Smooth muscle cell (in vitro differentiated cells): Measurements from ENCODE around the gene ZNF638. TPM values are rescaled to one million over a fixed set of nuclear protein-coding genes. Genes with fewer than 3 reads are reported as not detected.
A peak's percentile ranks its signal among the peaks of the same experiment; 100 is the strongest.

ENCODE experiments used
- DNase-seq: peaks from one replicate; lab custom pipeline; 2025; ENCODE audit not compliant: unreplicated experiment; lab: John Stamatoyannopoulos, UW
- H2AFZ ChIP-seq: fragments of 200-600 bp; sonication (generic); 2 replicates; pipeline ENCODE4 v1.6.0; 2016; ENCODE audit warnings: antibody characterized with exemption, low read depth, mild to moderate bottlenecking
- H3F3A ChIP-seq: fragments of 200-600 bp; sonication (generic); 2 replicates; pipeline ENCODE4 v1.6.0; 2017; ENCODE audit warnings: antibody characterized with exemption, low read depth
- H3K27ac ChIP-seq: fragments of 200-600 bp; sonication (generic); 2 replicates; pipeline ENCODE4 v1.5.1; 2016; ENCODE audit warnings: low read depth, mild to moderate bottlenecking
- H3K27me3 ChIP-seq: fragments of 200-600 bp; sonication (generic); 2 replicates; pipeline ENCODE4 v1.6.1; 2016; ENCODE audit warnings: low read depth, mild to moderate bottlenecking
- H3K36me3 ChIP-seq: fragments of 200-600 bp; sonication (generic); 2 replicates; pipeline ENCODE4 v1.5.1; 2016; ENCODE audit warnings: low read depth
- H3K4me1 ChIP-seq: fragments of 200-600 bp; sonication (generic); 2 replicates; pipeline ENCODE4 v1.5.1; 2016; ENCODE audit warnings: low read depth
- H3K4me2 ChIP-seq: fragments of 200-600 bp; sonication (generic); 2 replicates; pipeline ENCODE4 v1.6.0; 2016; ENCODE audit warnings: mild to moderate bottlenecking
- H3K4me3 ChIP-seq: fragments of 200-600 bp; sonication (generic); 2 replicates; pipeline ENCODE4 v1.5.1; 2016; ENCODE audit warnings: mild to moderate bottlenecking
- H3K79me2 ChIP-seq: fragments of 200-600 bp; sonication (generic); 2 replicates; pipeline ENCODE4 v1.6.0; 2016; ENCODE audit warnings: low read depth, mild to moderate bottlenecking
- H3K9ac ChIP-seq: fragments of 200-600 bp; sonication (generic); 2 replicates; pipeline ENCODE4 v1.6.0; 2016; ENCODE audit warnings: low read depth
- H3K9me3 ChIP-seq: fragments of 200-600 bp; sonication (generic); replicated peaks from 2 replicates; pipeline ENCODE4 v1.5.1; 2016; ENCODE audit warnings: low read depth
- H4K20me1 ChIP-seq: fragments of 200-600 bp; sonication (generic); 2 replicates; pipeline ENCODE4 v1.6.0; 2016; ENCODE audit warnings: low read depth
- WGBS: methylation state at CpG from one replicate; pipeline ENCODE4 v1.1.7; 2016; ENCODE audit warnings: low lambda C conversion rate; 5-methylcytosine and 5-hydroxymethylcytosine counted together
- polyA plus RNA-seq: library from polyadenylated mRNA; unstranded; fragments of >200 nt; fragmentation: Nextera tagmentation; extraction: Ambion mirVana; gene quantifications from 2 replicates; pipeline ENCODE4 v1.2.1, GENCODE V29; 2016
- total RNA-seq: library from RNA; depleted of rRNA; stranded (reverse); fragments of >200 nt; gene quantifications from 2 replicates; pipeline ENCODE4 v1.2.3, GENCODE V29; 2014
- TF ChIP-seq, protein P1 (sequence below): fragments of 200-600 bp; sonication (generic); IDR thresholded peaks from 2 replicates; pipeline ENCODE4 v1.5.1; 2017; ENCODE audit warnings: borderline replicate concordance, mild to moderate bottlenecking, antibody characterized with exemption; ENCODE audit not compliant: insufficient read depth, poor library complexity, severe bottlenecking

The ZNF638 gene
- total and polyA plus RNA-seq, 2 experiments from 2014 or later = 44.8 to 159 TPM

DNA sequence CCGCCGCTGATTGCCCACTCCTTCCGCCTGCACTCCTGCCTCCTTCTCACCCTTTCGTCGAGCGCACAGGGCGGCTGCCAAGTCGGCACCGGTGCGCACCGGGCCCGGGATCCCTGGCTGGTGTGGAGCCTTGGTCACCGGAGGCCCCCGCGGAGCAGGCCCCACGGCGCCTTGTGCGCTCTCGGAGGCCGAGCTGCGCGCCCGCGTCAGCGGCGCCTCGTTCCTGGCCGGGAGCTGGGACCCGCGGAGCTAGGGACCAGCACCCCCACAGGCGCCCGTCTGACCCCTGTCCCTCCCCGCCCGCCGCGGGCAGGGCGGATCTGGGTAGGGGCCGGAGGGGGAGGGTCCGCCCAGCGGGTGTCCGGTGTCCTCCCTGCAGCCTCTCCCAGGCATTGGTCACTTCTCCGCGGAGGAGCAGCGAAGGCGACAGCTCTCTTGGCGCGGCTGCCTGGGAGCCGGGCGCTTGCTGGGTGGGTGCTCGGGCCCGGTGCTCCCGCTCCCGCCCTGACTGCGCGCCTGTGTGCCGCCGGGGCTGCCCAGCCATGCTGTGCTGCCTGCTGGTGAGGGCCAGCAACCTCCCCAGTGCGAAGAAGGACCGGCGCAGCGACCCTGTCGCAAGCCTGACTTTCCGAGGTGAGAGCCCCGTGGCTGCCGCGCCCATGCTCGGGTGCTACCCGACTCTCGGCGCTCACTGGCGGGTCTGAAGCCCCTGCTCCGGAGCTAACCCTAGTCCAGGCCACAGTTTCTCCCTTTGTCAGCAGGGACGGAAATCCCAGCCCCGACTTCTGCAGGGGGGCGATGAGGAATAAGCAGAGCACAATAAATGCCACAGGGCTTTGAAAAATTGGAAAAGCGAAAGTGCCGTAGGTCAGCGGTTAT is 135.0 kb downstream of the ZNF638 start:
- H3K4me2 ChIP-seq = peak overlapping the region; percentile 99
- no peaks in the 10 kb centered on the region for H3K79me2 ChIP-seq
- no peak overlapping the region for H3K9ac ChIP-seq
- no peak overlapping the region for H3K27ac ChIP-seq
- WGBS = 1% methylated on average over 64 of the region's 78 CpGs
- H3K27me3 ChIP-seq = peaks cover 67% of the 10 kb centered on the region
- TF ChIP-seq, protein P1, sequence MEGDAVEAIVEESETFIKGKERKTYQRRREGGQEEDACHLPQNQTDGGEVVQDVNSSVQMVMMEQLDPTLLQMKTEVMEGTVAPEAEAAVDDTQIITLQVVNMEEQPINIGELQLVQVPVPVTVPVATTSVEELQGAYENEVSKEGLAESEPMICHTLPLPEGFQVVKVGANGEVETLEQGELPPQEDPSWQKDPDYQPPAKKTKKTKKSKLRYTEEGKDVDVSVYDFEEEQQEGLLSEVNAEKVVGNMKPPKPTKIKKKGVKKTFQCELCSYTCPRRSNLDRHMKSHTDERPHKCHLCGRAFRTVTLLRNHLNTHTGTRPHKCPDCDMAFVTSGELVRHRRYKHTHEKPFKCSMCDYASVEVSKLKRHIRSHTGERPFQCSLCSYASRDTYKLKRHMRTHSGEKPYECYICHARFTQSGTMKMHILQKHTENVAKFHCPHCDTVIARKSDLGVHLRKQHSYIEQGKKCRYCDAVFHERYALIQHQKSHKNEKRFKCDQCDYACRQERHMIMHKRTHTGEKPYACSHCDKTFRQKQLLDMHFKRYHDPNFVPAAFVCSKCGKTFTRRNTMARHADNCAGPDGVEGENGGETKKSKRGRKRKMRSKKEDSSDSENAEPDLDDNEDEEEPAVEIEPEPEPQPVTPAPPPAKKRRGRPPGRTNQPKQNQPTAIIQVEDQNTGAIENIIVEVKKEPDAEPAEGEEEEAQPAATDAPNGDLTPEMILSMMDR = no peak
- no peak for DNase-seq
- no peaks in the 10 kb centered on the region for H3F3A ChIP-seq
- peak overlapping the region; percentile 76 for H3K4me3 ChIP-seq
- no peaks in the 10 kb centered on the region for H3K9me3 ChIP-seq
- H4K20me1 ChIP-seq = no peaks in the 10 kb centered on the region
- H3K36me3 ChIP-seq = no peaks in the 10 kb centered on the region
- H3K4me1 ChIP-seq = peaks cover 7% of the 10 kb centered on the region
- peak overlapping the region; percentile 86 for H2AFZ ChIP-seq

DNA sequence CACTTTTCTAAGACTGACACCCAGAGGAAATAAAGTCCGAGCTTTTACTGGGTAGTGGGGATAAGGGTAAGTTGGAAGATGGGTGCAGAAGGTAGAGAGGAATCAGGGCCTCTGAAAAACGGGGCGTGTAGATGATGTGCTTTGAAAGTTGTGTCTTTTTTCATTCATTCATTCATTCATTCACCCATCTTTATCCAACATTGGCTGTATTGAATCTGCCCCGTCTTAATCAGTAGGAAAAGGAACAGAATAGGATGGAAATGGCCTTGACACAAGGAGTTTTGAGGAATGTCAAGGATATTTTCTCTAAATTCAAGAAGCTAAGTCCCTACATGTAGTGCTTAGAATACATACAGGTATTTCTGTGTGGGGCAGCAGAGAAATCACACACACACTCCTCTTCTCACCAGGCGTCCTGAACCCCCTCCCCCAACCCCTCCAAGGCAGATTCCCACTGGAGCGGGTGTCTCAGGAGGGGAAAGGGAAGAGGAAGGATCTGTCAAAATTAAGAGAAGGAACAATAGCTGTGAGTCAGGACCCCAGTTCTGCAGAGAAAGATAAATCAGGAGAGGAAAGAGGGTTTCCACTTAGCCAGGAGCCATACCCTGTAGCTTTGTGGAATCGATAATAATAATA is 135.7 kb downstream of the ZNF638 start:
- 39% methylated on average over 7 of the region's 7 CpGs for WGBS
- H3K9me3 ChIP-seq = no peaks in the 10 kb centered on the region
- H3K9ac ChIP-seq = no peak overlapping the region
- TF ChIP-seq, protein P1 = no peak
- H3K79me2 ChIP-seq = no peaks in the 10 kb centered on the region
- no peak for DNase-seq
- H3K4me1 ChIP-seq = peaks cover 7% of the 10 kb centered on the region
- no peak overlapping the region for H3K27ac ChIP-seq
- H4K20me1 ChIP-seq = no peaks in the 10 kb centered on the region
- H3K27me3 ChIP-seq = peaks cover 67% of the 10 kb centered on the region
- no peaks in the 10 kb centered on the region for H3K36me3 ChIP-seq
- H3K4me2 ChIP-seq = peak overlapping the region; percentile 99
- peak overlapping the region; percentile 76 for H3K4me3 ChIP-seq
- H3F3A ChIP-seq = no peaks in the 10 kb centered on the region
- H2AFZ ChIP-seq = peak overlapping the region; percentile 86

DNA sequence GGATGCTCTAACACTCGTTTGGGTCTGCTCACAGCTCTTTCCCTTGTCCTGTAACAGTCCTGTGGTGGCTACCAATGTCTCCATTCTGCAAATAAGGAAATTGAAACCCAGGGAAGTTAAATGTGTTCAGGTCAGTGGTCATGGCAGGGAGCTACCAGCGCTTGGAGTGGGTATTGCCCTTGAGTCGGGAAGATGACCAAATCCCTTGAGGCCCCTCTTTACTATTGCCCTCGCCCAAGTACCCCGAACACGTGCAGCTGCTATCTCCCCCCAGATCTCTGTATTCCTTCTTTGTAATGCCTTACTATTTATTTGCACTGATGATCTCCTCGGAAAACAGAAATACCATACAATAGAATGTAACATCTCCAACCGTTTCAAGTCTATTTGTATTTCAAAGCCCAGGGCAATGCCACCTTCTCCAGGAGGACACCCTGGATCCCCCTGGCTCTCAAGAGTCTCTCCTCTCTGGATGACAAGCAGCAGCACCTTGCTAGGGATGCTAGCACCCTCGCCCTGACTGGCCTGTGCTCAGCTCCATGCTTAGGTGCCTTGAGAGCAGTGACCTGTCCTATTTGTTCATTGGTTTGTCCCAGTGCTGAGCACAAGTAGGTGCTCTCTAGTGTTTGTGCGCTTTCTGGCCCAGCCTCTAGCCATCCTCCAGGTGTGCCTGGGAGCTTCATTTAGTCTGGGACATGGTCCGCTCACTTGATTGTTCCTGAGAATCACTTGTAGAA is 136.9 kb downstream of the ZNF638 start:
- Histone ChIP-seq H3K79me2 (no peaks in the 10 kb centered on the region), H3K27ac (no peak overlapping the region), H3K4me3 (no peak overlapping the region), H3F3A (no peaks in the 10 kb centered on the region), H3K4me1 (peaks cover 7% of the 10 kb centered on the region), H2AFZ (no peak overlapping the region), H3K9ac (no peak overlapping the region), H3K9me3 (no peaks in the 10 kb centered on the region), H4K20me1 (no peaks in the 10 kb centered on the region), H3K4me2 (no peak overlapping the region), H3K27me3 (peaks cover 62% of the 10 kb centered on the region), H3K36me3 (no peaks in the 10 kb centered on the region)
- TF ChIP-seq, protein P1 = no peak
- no peak for DNase-seq
- 74% methylated on average over 11 of the region's 11 CpGs for WGBS
